GM12878 (cell line): ENCODE measurements around the gene GREM1. TPM values are rescaled to one million over a fixed set of nuclear protein-coding genes. Genes with fewer than 3 reads are reported as not detected.
A peak's percentile ranks its signal among the peaks of the same experiment; 100 is the strongest.

ENCODE experiments used
- ATAC-seq: fragments of 200-7000 bp; cut with Tn5 transposase; 3 replicates; pipeline ENCODE4 v1.9.1; 2020; ENCODE audit warnings: mild to moderate bottlenecking, moderate library complexity
- BruUV-seq: library from RNA; stranded (reverse); fragments of 400-500 nt; replicated peaks from 2 replicates; lab custom pipeline; 2021; lab: Mats Ljungman, UMichigan
- CTCF ChIA-PET: fragments of 300-600 bp; sonication (Branson Sonifier 250); formaldehyde crosslinking; extraction: SDS; loops from one replicate; lab custom pipeline; 2021; ENCODE audit warnings: inconsistent platforms; lab: Yijun Ruan, JAX
- POLR2A ChIA-PET: fragments of 350-600 bp; formaldehyde crosslinking; extraction: SDS; loops from one replicate; lab custom pipeline; 2021; ENCODE audit warnings: inconsistent platforms; lab: Charles Lee
- RAD21 ChIA-PET: fragments of 300-600 bp; sonication (Branson Sonifier 250); formaldehyde crosslinking; loops from one replicate; lab custom pipeline; 2023; ENCODE audit warnings: antibody characterized with exemption; ENCODE audit not compliant: unreplicated experiment; lab: Charles Lee
- SMC1A ChIA-PET: fragments of 300-600 bp; sonication (Branson Sonifier 250); formaldehyde crosslinking; loops from one replicate; lab custom pipeline; 2023; ENCODE audit not compliant: unreplicated experiment, uncharacterized antibody; lab: Charles Lee
- DNase-seq: peaks from one replicate; pipeline ENCODE4 v3.0.0-alpha.2; 2011; ENCODE audit warnings: low read depth, low spot score
- FAIRE-seq: peaks from 3 replicates; lab custom pipeline; 2011; peaks lifted over from hg19 to GRCh38; lab: Jason Lieb, UNC
- H2AFZ ChIP-seq: 2 replicates; pipeline ENCODE4 v1.6.0; 2011; ENCODE audit warnings: low read depth, low read length, control low read depth; ENCODE audit not compliant: control insufficient read depth
- H3K27ac ChIP-seq: 2 replicates; pipeline ENCODE4 v1.5.1; 2011; ENCODE audit warnings: control low read depth; ENCODE audit not compliant: control insufficient read depth, insufficient read depth
- H3K27me3 ChIP-seq, 2 experiments: replicated peaks in 1 of 2; 2 replicates each; pipeline versions ENCODE4 v1.6.0 to v1.6.1; 2011; ENCODE audit warnings: low read length in 1 of 2; ENCODE audit not compliant: control insufficient read depth in 2 of 2, insufficient read depth in 2 of 2
- H3K36me3 ChIP-seq, 2 experiments: 2 replicates each; pipeline ENCODE4 v1.5.1; 2011; ENCODE audit warnings: low read length in 1 of 2; ENCODE audit not compliant: control insufficient read depth in 2 of 2, insufficient read depth in 2 of 2
- H3K4me1 ChIP-seq: 2 replicates; pipeline ENCODE4 v1.6.1; 2011; ENCODE audit warnings: mild to moderate bottlenecking, low read length, moderate library complexity, mixed read lengths; ENCODE audit not compliant: control insufficient read depth, insufficient read depth
- H3K4me2 ChIP-seq: 2 replicates; pipeline ENCODE4 v1.6.0; 2011; ENCODE audit warnings: control low read depth; ENCODE audit not compliant: control insufficient read depth, insufficient read depth
- H3K4me3 ChIP-seq: fragments of 200-600 bp; sonication (generic); 2 replicates; pipeline ENCODE4 v1.5.1; 2016
- H3K79me2 ChIP-seq: 2 replicates; pipeline ENCODE4 v1.6.0; 2011; ENCODE audit warnings: low read length; ENCODE audit not compliant: control insufficient read depth, insufficient read depth
- H3K9ac ChIP-seq: 2 replicates; pipeline ENCODE4 v1.8.0; 2011; ENCODE audit warnings: low read length, control low read depth, mixed read lengths; ENCODE audit not compliant: control insufficient read depth, insufficient read depth
- H3K9me3 ChIP-seq: replicated peaks from 3 replicates; pipeline ENCODE4 v1.5.1; 2011; ENCODE audit warnings: mild to moderate bottlenecking, low read length; ENCODE audit not compliant: control insufficient read depth, insufficient read depth
- H4K20me1 ChIP-seq: 2 replicates; pipeline ENCODE4 v1.6.0; 2011; ENCODE audit not compliant: control insufficient read depth, insufficient read depth
- BMI1 ChIP-seq: fragments of 450-650 bp; IDR thresholded peaks from 2 replicates; pipeline ENCODE4 v1.6.1; 2016; ENCODE audit warnings: mild to moderate bottlenecking, moderate library complexity, borderline replicate concordance
- CBX5 ChIP-seq: sonication (generic); IDR thresholded peaks from 2 replicates; pipeline ENCODE4 v1.6.1; 2016; ENCODE audit warnings: low read depth, moderate library complexity, mild to moderate bottlenecking, inconsistent platforms
- IRF4 ChIP-seq: IDR thresholded peaks from 2 replicates; pipeline ENCODE4 v1.6.1; 2011; ENCODE audit warnings: low read depth, low read length
- SPI1 ChIP-seq: IDR thresholded peaks from 2 replicates; pipeline ENCODE4 v1.6.1; 2011; ENCODE audit warnings: low read depth, mild to moderate bottlenecking, low read length, moderate library complexity, borderline replicate concordance; ENCODE audit not compliant: insufficient read depth
- SRF ChIP-seq, 2 experiments: IDR thresholded peaks; 2 replicates each; pipeline ENCODE4 v1.6.1; 2011; ENCODE audit warnings: low read depth in 2 of 2, low read length in 2 of 2, mild to moderate bottlenecking in 1 of 2, moderate library complexity in 1 of 2
- WRNIP1 ChIP-seq: IDR thresholded peaks from 2 replicates; pipeline ENCODE4 v1.6.1; 2011; ENCODE audit warnings: low read depth, low read length, improper control_type of control experiment, borderline replicate concordance
- WGBS: methylation state at CpG from one replicate; pipeline ENCODE4 v1.1.6; 2016; ENCODE audit warnings: low lambda C conversion rate; ENCODE audit not compliant: insufficient replicate concordance, insufficient coverage; ENCODE audit errors: missing lambda C conversion rate; 5-methylcytosine and 5-hydroxymethylcytosine counted together
- in situ Hi-C: fragments of 300-500 bp; cut with MboI; formaldehyde crosslinking; loops from 9 replicates; pipeline ENCODE4 v1.14.3; 2018; ENCODE audit warnings: mixed read lengths
- intact Hi-C: fragments of 100-400 bp; cut with micrococcal nuclease; formaldehyde crosslinking; loops from one replicate; pipeline ENCODE4 v1.14.2; 2022; ENCODE audit not compliant: unreplicated experiment
- polyA plus RNA-seq, 11 experiments: library from polyadenylated mRNA; depleted of rRNA in 4 of 11; unstranded in 6 of 11; stranded (reverse) in 5 of 11; fragments of >200 nt; fragmentation: Nextera tagmentation in 4 of 11; fragmentation: Illumina TruSeq in 1 of 11; extraction: Ambion mirVana in 4 of 11; extraction: Trizol in 1 of 11; gene quantifications; 1 replicate in 1 of 11; 2 replicates in 10 of 11; pipeline versions ENCODE4 v1.2.1 to v1.2.3, GENCODE V29; 2011 to 2016; ENCODE audit warnings: inconsistent platforms in 2 of 11, missing spikeins in 2 of 11, low read depth in 1 of 11
- total RNA-seq, 4 experiments: library from RNA; depleted of rRNA in 3 of 4; stranded (reverse); fragments of >200 nt in 3 of 4; fragmentation: Illumina TruSeq in 1 of 4; extraction: Trizol in 1 of 4; gene quantifications; 2 replicates each; pipeline versions ENCODE4 v1.2.1 to v1.2.3, GENCODE V29; 2013 to 2021
- TF ChIP-seq, protein P1 (sequence below): fragments of 450-650 bp; conservative IDR thresholded peaks from 2 replicates; pipeline ENCODE4 v1.6.1; 2017; ENCODE audit warnings: mild to moderate bottlenecking, moderate library complexity

GREM1 gene
- total and polyA plus RNA-seq, 10 of the 15 experiments (the other 5 are each of a cell fraction or from before 2014, with no cell fraction given): 0.08 to 0.36 (median 0.08) TPM; not detected in 7

DNA sequence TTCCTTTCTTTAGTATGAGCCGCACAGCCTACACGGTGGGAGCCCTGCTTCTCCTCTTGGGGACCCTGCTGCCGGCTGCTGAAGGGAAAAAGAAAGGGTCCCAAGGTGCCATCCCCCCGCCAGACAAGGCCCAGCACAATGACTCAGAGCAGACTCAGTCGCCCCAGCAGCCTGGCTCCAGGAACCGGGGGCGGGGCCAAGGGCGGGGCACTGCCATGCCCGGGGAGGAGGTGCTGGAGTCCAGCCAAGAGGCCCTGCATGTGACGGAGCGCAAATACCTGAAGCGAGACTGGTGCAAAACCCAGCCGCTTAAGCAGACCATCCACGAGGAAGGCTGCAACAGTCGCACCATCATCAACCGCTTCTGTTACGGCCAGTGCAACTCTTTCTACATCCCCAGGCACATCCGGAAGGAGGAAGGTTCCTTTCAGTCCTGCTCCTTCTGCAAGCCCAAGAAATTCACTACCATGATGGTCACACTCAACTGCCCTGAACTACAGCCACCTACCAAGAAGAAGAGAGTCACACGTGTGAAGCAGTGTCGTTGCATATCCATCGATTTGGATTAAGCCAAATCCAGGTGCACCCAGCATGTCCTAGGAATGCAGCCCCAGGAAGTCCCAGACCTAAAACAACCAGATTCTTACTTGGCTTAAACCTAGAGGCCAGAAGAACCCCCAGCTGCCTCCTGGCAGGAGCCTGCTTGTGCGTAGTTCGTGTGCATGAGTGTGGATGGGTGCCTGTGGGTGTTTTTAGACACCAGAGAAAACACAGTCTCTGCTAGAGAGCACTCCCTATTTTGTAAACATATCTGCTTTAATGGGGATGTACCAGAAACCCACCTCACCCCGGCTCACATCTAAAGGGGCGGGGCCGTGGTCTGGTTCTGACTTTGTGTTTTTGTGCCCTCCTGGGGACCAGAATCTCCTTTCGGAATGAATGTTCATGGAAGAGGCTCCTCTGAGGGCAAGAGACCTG lies 13.2 kb downstream of the GREM1 start:
- intact Hi-C loops (no loop called here), in situ Hi-C loops (no loop called here)
- ATAC-seq: peak; percentile 58
- no peak overlapping the region for H2AFZ ChIP-seq
- H3K27ac ChIP-seq: no peak overlapping the region
- H4K20me1 ChIP-seq: no peaks in the 10 kb centered on the region
- no peak overlapping the region for H3K9ac ChIP-seq
- H3K4me1 ChIP-seq: no peaks in the 10 kb centered on the region
- RAD21 ChIA-PET: no interaction called here
- no peak for DNase-seq
- no peak overlapping the region for H3K4me2 ChIP-seq
- H3K79me2 ChIP-seq: no peaks in the 10 kb centered on the region
- no peak for FAIRE-seq
- BruUV-seq: no TSS peak
- no peak overlapping the region for H3K4me3 ChIP-seq
- no peaks in the 10 kb centered on the region for H3K9me3 ChIP-seq
- TF ChIP-seq SPI1: peak; percentile 37; the same call in 1 of the 2 replicates
- TF ChIP-seq WRNIP1: no peak
- TF ChIP-seq, all 136 proteins: peak for 1
- WGBS: 31% methylated on average over 25 of the region's 27 CpGs
- H3K27me3 ChIP-seq: peaks cover 3 to 4% of the 10 kb centered on the region in 2 experiments; a peak in 2 of 4 replicates
- CTCF ChIA-PET: no interaction called here
- POLR2A ChIA-PET: no interaction called here
- SMC1A ChIA-PET: no interaction called here
- H3K36me3 ChIP-seq: no peaks in the 10 kb centered on the region

DNA sequence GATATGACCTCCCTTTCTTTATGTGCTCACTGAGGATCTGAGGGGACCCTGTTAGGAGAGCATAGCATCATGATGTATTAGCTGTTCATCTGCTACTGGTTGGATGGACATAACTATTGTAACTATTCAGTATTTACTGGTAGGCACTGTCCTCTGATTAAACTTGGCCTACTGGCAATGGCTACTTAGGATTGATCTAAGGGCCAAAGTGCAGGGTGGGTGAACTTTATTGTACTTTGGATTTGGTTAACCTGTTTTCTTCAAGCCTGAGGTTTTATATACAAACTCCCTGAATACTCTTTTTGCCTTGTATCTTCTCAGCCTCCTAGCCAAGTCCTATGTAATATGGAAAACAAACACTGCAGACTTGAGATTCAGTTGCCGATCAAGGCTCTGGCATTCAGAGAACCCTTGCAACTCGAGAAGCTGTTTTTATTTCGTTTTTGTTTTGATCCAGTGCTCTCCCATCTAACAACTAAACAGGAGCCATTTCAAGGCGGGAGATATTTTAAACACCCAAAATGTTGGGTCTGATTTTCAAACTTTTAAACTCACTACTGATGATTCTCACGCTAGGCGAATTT lies 14.9 kb downstream of the GREM1 start:
- CTCF ChIA-PET: no interaction called here

More for the DNA sequence above, 14.9 kb downstream of the GREM1 start:
- H3K36me3 ChIP-seq: no peaks in the 10 kb centered on the region
- H3K9me3 ChIP-seq: no peaks in the 10 kb centered on the region
- POLR2A ChIA-PET: no interaction called here
- in situ Hi-C loops (no loop called here), intact Hi-C loops (no loop called here)
- H3K4me1 ChIP-seq: no peaks in the 10 kb centered on the region
- peaks cover 3 to 6% of the 10 kb centered on the region in 2 experiments; a peak in 2 of 4 replicates for H3K27me3 ChIP-seq
- no peak overlapping the region for H3K9ac ChIP-seq
- no peak overlapping the region for H2AFZ ChIP-seq
- no peaks in the 10 kb centered on the region for H3K79me2 ChIP-seq
- DNase-seq (no peak), FAIRE-seq (no peak), ATAC-seq (no peak)
- no peak overlapping the region for H3K4me3 ChIP-seq
- no peak overlapping the region for H3K27ac ChIP-seq
- RAD21 ChIA-PET: no interaction called here
- H3K4me2 ChIP-seq: no peak overlapping the region
- TF ChIP-seq IRF4 (no peak), BMI1 (0 out of 2 replicates have a peak, but pooled peaks have one; percentile 31), CBX5 (no peak), SRF (IDR thresholded peaks at IDR 0.05; ENCODE audit: low read depth in 2 of 2, low read length in 2 of 2) (no peak)
- TF ChIP-seq, protein P1, sequence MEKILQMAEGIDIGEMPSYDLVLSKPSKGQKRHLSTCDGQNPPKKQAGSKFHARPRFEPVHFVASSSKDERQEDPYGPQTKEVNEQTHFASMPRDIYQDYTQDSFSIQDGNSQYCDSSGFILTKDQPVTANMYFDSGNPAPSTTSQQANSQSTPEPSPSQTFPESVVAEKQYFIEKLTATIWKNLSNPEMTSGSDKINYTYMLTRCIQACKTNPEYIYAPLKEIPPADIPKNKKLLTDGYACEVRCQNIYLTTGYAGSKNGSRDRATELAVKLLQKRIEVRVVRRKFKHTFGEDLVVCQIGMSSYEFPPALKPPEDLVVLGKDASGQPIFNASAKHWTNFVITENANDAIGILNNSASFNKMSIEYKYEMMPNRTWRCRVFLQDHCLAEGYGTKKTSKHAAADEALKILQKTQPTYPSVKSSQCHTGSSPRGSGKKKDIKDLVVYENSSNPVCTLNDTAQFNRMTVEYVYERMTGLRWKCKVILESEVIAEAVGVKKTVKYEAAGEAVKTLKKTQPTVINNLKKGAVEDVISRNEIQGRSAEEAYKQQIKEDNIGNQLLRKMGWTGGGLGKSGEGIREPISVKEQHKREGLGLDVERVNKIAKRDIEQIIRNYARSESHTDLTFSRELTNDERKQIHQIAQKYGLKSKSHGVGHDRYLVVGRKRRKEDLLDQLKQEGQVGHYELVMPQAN: no peak
- WGBS: 55% methylated on average over 6 of the region's 6 CpGs
- no peaks in the 10 kb centered on the region for H4K20me1 ChIP-seq
- SMC1A ChIA-PET: no interaction called here
- BruUV-seq: no TSS peak
